Activated B cell treated with CpG ODN at 0.5 μM for 24 hours (primary cell): ENCODE measurements around the gene ATP6V1D. TPM values are rescaled to one million over a fixed set of nuclear protein-coding genes. Genes with fewer than 3 reads are reported as not detected.

Experiments
- ATAC-seq: fragments of 200-7000 bp; cut with Tn5 transposase; one replicate; pipeline ENCODE4 v1.10.0; 2021; ENCODE audit warnings: low read depth, mild to moderate bottlenecking, moderate library complexity
- CTCF ChIA-PET: fragments of 350-600 bp; sonication (Branson Sonifier 250); formaldehyde crosslinking; loops from one replicate; lab custom pipeline; 2021; ENCODE audit warnings: antibody characterized with exemption; lab: Charles Lee
- POLR2A ChIA-PET: fragments of 350-600 bp; sonication (Branson Sonifier 250); formaldehyde crosslinking; loops from one replicate; lab custom pipeline; 2021; ENCODE audit warnings: antibody characterized with exemption; lab: Charles Lee
- DNase-seq: peaks from one replicate; pipeline ENCODE4 v3.0.0; 2022
- H3K27ac Mint-ChIP-seq: one replicate; pipeline ENCODE4 v1.8.0; 2020; ENCODE audit warnings: mixed read lengths
- H3K27me3 Mint-ChIP-seq: one replicate; pipeline ENCODE4 v1.8.0; 2021; ENCODE audit warnings: mixed read lengths
- H3K36me3 Mint-ChIP-seq: one replicate; pipeline ENCODE4 v1.8.0; 2021; ENCODE audit warnings: low read depth, mixed read lengths
- H3K4me1 Mint-ChIP-seq: one replicate; pipeline ENCODE4 v1.8.0; 2021; ENCODE audit warnings: mixed read lengths
- H3K4me3 Mint-ChIP-seq: one replicate; pipeline ENCODE4 v1.8.0; 2020; ENCODE audit warnings: mild to moderate bottlenecking, mixed read lengths
- H3K9me3 Mint-ChIP-seq: one replicate; pipeline ENCODE4 v1.8.0; 2020; ENCODE audit warnings: mixed read lengths
- CTCF ChIP-seq: fragments of 200-600 bp; IDR thresholded peaks from one replicate; pipeline ENCODE4 v1.8.0; 2022; ENCODE audit warnings: antibody characterized with exemption, mild to moderate bottlenecking
- intact Hi-C: fragments of 100-400 bp; cut with micrococcal nuclease; formaldehyde crosslinking; loops from one replicate; pipeline ENCODE4 v1.15.1; 2024
- total RNA-seq: library from RNA; stranded (reverse); gene quantifications from 2 replicates; pipeline ENCODE4 v1.2.3, GENCODE V29; 2022

ATP6V1D gene
- total RNA-seq, 1 donor from 2014 or later: 29.4 TPM

GRCh38 chr14:67311868-67312267 lies 47.7 kb downstream of the ATP6V1D start:
- no peaks in the 10 kb centered on the region for H3K9me3 Mint-ChIP-seq
- CTCF ChIA-PET: no interaction called here
- H3K27me3 Mint-ChIP-seq: no peaks in the 10 kb centered on the region
- no peak for ATAC-seq
- H3K4me3 Mint-ChIP-seq: no peak overlapping the region
- no peak overlapping the region for H3K27ac Mint-ChIP-seq
- POLR2A ChIA-PET: no interaction called here
- no peak for TF ChIP-seq CTCF
- H3K36me3 Mint-ChIP-seq: peaks cover 29% of the 10 kb centered on the region
- no peak for DNase-seq
- intact Hi-C loops: no loop called here
- H3K4me1 Mint-ChIP-seq: peaks cover 5% of the 10 kb centered on the region

Other genes starting within 250 kb of the ATP6V1D start
- 0.51 TPM in 2 replicates for gene GARIN2, start 170.4 kb downstream of the ATP6V1D start, total RNA-seq
- 10.1 and 11.4 TPM in 2 replicates for gene PALS1, start 118.4 kb downstream of the ATP6V1D start, total RNA-seq
- gene EIF2S1, start 524 bp upstream of the ATP6V1D start, total RNA-seq: 84.4 and 96.7 TPM in 2 replicates
- gene PLEK2, start 52.4 kb upstream of the ATP6V1D start, total RNA-seq: not detected in 2 replicates
- gene TMEM229B, start 128.9 kb upstream of the ATP6V1D start, total RNA-seq: 3.3 and 3.7 TPM in 2 replicates
- gene PLEKHH1, start 173.5 kb upstream of the ATP6V1D start, total RNA-seq: 0.20 and 0.61 TPM in 2 replicates
- gene PIGH, start 240.5 kb upstream of the ATP6V1D start, total RNA-seq: 21.9 and 26.4 TPM in 2 replicates